GM19193 (cell line): ENCODE results near the gene GNB1L.

ENCODE experiments used
- POLR2A ChIP-seq: IDR thresholded peaks from 4 replicates; pipeline ENCODE4 v1.6.1; 2011; ENCODE audit not compliant: insufficient read depth, insufficient read length; ENCODE audit errors: extremely low read depth

GNB1L gene

GRCh38 chr22:19746726-19747125 is 107.9 kb downstream of the GNB1L start:
- no peak for TF ChIP-seq POLR2A

DNA sequence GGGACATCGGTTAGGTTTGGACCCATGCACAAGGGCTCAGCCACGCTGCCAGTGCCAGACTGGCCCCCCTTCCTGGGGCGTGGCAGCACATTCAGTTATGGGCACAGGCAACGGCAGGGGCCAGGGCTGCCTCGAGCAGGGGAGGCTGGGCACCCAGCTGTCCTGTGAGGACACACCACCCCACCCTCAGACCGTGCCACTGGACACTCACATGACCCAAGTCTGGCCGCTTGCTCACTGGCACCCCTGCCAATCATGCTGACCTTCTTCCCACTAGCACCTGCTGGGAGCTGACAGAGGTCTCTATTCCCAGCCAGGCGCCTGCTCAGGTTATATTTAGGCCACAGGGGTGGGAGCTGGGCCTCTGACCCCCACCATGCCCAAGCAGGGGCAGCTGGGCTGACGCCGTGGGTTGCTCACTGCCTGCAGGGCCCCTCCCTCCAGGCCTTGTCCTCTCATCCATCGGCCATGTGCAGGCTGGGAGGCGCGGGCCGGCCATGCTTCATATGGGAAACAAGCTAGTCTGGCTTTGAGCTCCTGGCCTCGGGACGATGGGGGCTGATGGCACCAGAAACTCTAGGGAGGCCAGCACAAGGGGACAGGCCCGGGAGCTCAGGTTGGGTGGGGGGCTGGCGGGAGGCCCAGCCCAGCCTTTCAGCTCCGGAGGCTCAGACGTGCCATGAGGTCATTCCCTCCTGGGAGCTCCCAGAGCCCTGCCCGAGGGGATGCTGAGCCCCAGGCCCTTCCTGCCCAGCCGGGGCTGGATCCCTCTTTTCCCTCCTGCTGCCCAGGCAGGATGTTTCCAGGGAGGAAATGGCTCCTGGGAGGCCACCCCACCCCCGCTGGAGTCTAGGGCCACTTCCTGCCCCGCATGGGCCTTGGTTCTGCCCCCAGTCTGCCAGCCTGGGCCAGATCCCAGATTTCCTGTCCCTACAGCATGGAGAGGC is 109.2 kb downstream of the GNB1L start:
- no peak for TF ChIP-seq POLR2A

- TF ChIP-seq POLR2A = no peak
Measured at GRCh38 chr22:19744350-19745006, 110.2 kb downstream of the GNB1L start.

GRCh38 chr22:19743651-19744050 is 111.0 kb downstream of the GNB1L start:
- no peak for TF ChIP-seq POLR2A

DNA sequence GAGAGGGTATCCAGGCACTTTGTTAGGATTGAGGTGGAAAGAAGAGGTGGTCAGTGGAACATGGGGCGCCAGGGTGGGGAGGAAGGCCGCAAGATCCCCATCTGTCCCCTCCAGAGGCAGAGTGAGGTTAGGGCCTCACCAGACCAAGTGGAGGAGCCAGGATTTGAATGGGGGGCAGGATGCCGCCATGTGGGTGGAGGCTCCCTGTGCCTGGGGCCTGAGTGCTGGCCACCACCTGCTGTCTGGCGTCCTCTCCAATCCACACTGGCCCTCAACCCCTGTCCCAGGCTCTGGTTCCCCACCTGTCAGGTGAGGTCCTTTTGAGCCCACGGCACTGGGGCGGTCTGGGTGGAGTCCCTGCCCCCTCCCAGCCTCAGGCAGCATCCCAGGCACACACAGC is 111.6 kb downstream of the GNB1L start:
- TF ChIP-seq POLR2A = no peak

- TF ChIP-seq POLR2A = no peak
Measured at GRCh38 chr22:19742160-19743066, 112.3 kb downstream of the GNB1L start.

GRCh38 chr22:19741053-19741452 is 113.6 kb downstream of the GNB1L start:
- no peak for TF ChIP-seq POLR2A

DNA sequence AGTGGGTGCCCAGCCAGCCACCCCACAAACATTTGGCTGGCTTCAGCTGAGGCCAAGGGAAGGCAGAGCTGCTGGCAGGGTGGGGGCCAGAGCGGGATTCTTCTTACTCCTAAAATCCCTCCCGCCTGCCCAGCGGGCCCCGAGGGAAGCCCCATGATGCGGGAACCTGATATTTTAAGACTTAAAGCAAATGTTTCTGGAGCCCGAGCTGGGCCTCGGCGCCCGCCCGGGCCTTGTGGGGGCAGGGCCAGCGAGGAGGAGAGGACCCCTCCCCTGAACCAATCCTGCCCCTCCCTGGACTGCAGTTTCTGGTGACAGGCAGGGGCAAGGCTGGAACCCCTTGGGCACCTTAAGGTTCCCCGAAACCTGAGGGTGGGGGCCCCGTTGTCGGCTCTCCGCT is 114.1 kb downstream of the GNB1L start:
- no peak for TF ChIP-seq POLR2A

GRCh38 chr22:19739911-19740449 is 114.7 kb downstream of the GNB1L start:
- no peak for TF ChIP-seq POLR2A

- no peak for TF ChIP-seq POLR2A
Measured at GRCh38 chr22:19739448-19739895, 115.2 kb downstream of the GNB1L start.

GRCh38 chr22:19738664-19739447 is 115.8 kb downstream of the GNB1L start:
- TF ChIP-seq POLR2A = no peak

DNA sequence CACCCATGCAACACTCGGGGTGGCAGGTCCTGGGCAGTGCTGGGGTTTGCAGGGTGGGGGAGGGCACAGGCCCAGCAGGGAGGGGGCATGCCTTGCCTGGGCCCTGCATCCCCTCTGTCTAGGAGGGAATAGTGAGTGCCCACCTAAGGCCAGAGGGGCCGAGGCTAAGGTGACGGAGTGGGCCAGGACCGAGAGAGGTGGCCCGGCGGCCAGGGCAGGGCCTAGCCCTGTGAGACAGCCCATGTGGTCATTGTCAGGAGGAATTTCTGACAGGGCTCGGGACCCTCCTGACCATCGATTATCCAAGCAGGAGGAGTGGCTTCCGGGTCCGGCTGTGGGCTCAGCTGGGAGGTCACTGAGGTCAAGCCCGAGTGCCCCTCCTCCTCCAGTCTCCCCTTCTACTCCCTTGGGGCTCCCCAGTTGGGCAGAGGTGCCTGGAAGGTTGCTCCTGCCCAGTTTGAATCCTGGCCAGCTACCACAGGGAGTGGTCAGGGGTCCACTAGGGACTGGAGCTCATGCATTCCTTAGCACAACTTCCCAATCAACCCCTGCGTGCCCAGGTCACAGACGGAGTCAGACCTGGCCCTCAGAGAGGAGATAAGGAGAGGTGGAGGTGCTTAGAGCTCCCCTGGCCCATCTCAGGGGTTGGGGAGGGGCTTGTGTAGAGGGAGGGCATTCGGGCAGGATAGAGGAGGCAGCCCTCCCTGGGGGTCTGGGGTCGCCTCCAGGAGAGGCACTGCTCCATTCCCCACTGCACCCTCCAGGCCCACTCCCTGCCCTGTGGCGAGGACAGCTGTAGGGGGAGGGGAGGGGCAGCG is 116.6 kb downstream of the GNB1L start:
- TF ChIP-seq POLR2A = no peak
